Mesothelial cell of epicardium (in vitro differentiated cells): ENCODE measurements around the gene RAB33B. TPM values are rescaled to one million over a fixed set of nuclear protein-coding genes. Genes with fewer than 3 reads are reported as not detected.

Experiments used
- DNase-seq, 2 experiments: peaks; one replicate each; pipeline ENCODE4 v3.0.0; 2021; ENCODE audit warnings: low spot score in 2 of 2; ENCODE audit not compliant: unreplicated experiment in 2 of 2
- H3K27ac Mint-ChIP-seq: 2 replicates; pipeline ENCODE4 v1.8.0; 2021; ENCODE audit warnings: mixed read lengths
- H3K27me3 Mint-ChIP-seq: 2 replicates; pipeline ENCODE4 v1.8.0; 2021; ENCODE audit warnings: low read depth, mixed read lengths
- H3K36me3 Mint-ChIP-seq: 2 replicates; pipeline ENCODE4 v1.8.0; 2021; ENCODE audit warnings: mixed read lengths
- H3K4me1 Mint-ChIP-seq: 2 replicates; pipeline ENCODE4 v1.8.0; 2021; ENCODE audit warnings: mixed read lengths
- H3K4me3 Mint-ChIP-seq: 2 replicates; pipeline ENCODE4 v1.8.0; 2021; ENCODE audit warnings: mild to moderate bottlenecking, moderate library complexity, mixed read lengths
- H3K9me3 Mint-ChIP-seq: 2 replicates; pipeline ENCODE4 v1.8.0; 2021; ENCODE audit warnings: mixed read lengths
- CTCF ChIP-seq: fragments of 200-600 bp; sonication (generic); IDR thresholded peaks from one replicate; pipeline ENCODE4 v1.5.0; 2021; ENCODE audit warnings: antibody characterized with exemption; ENCODE audit not compliant: unreplicated experiment
- total RNA-seq: library from RNA; stranded (reverse); gene quantifications from 3 replicates; pipeline ENCODE4 v1.2.1, GENCODE V29; 2021

The RAB33B gene
- total RNA-seq, 1 donor from 2014 or later: 9.8 TPM

GRCh38 chr4:139472852-139473251, 18.9 kb downstream of the RAB33B start:
- no peak for DNase-seq
- no peak overlapping the region for H3K4me3 Mint-ChIP-seq
- H3K27me3 Mint-ChIP-seq: no peaks in the 10 kb centered on the region
- H3K9me3 Mint-ChIP-seq: peaks cover 46% of the 10 kb centered on the region
- no peak overlapping the region for H3K27ac Mint-ChIP-seq
- no peaks in the 10 kb centered on the region for H3K4me1 Mint-ChIP-seq
- peaks cover 50% of the 10 kb centered on the region for H3K36me3 Mint-ChIP-seq
- TF ChIP-seq CTCF: no peak

DNA sequence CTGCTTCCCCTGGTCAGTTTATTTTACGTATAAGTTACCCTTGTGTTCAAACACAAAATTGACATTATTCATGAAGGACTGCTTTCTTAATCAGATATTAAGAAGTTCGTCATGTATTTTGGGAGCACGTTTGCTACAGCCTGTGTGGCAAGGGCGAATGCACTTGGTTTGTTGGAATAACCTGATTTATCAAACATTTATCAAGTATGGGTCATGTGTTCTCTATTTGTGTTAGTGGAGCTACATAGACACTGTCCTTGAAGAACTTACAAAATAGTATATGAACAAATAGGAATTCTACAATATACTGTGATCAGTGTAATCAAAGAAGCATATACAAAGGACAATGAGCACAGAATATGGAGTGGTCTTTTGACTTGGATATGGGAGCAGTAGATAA, 22.4 kb downstream of the RAB33B start:
- H3K4me1 Mint-ChIP-seq: no peaks in the 10 kb centered on the region
- no peak for TF ChIP-seq CTCF
- peaks cover 20% of the 10 kb centered on the region for H3K36me3 Mint-ChIP-seq
- no peaks in the 10 kb centered on the region for H3K27me3 Mint-ChIP-seq
- no peak overlapping the region for H3K4me3 Mint-ChIP-seq
- DNase-seq: no peak
- H3K9me3 Mint-ChIP-seq: peaks cover 13% of the 10 kb centered on the region
- H3K27ac Mint-ChIP-seq: no peak overlapping the region

- Mint-ChIP-seq H3K27ac (no peak overlapping the region), H3K4me3 (no peak overlapping the region), H3K4me1 (no peaks in the 10 kb centered on the region)
These were observed 27.5 kb downstream of the RAB33B start for GRCh38 chr4:139481465-139481864.

GRCh38 chr4:139483000-139483399, 29.1 kb downstream of the RAB33B start:
- Mint-ChIP-seq H3K36me3 (no peaks in the 10 kb centered on the region), H3K27ac (no peak overlapping the region), H3K4me3 (no peak overlapping the region), H3K27me3 (no peaks in the 10 kb centered on the region), H3K9me3 (no peaks in the 10 kb centered on the region), H3K4me1 (no peaks in the 10 kb centered on the region)
- TF ChIP-seq CTCF: no peak
- DNase-seq: no peak

More at GRCh38 chr4:139481465-139481864, 27.5 kb downstream of the RAB33B start:
- H3K36me3 Mint-ChIP-seq: no peaks in the 10 kb centered on the region
- no peak for TF ChIP-seq CTCF
- no peaks in the 10 kb centered on the region for H3K9me3 Mint-ChIP-seq
- no peak for DNase-seq
- H3K27me3 Mint-ChIP-seq: no peaks in the 10 kb centered on the region

DNA sequence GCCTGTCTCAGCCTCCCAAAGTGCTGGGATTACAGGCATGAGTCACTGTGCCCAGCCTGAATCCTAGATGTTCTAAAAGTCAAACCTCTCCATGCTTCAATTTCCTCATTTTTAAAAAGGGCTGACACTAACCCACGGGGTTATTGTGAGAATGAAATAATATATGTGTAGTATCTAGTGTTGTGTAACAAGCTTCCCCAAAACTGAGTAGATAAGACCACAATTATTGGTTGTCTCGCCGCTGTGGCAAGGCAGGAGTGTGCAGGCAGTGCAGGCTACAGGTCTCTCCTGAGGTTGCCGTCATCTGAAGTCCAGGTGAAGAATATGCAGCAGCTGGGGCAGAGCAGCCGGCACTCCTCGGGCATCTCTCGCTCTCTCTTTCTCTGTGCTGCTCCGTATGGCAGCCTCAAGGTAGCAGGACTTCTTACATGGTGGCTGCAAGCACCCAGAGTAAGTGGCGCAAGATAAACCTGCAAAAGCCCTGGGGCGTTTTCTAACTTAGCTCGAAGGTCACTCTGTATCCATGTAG, 30.9 kb downstream of the RAB33B start:
- H3K27me3 Mint-ChIP-seq: no peaks in the 10 kb centered on the region
- no peak overlapping the region for H3K27ac Mint-ChIP-seq
- no peaks in the 10 kb centered on the region for H3K4me1 Mint-ChIP-seq
- H3K4me3 Mint-ChIP-seq: no peak overlapping the region
- no peak for TF ChIP-seq CTCF
- DNase-seq: no peak
- no peaks in the 10 kb centered on the region for H3K9me3 Mint-ChIP-seq
- H3K36me3 Mint-ChIP-seq: no peaks in the 10 kb centered on the region

DNA sequence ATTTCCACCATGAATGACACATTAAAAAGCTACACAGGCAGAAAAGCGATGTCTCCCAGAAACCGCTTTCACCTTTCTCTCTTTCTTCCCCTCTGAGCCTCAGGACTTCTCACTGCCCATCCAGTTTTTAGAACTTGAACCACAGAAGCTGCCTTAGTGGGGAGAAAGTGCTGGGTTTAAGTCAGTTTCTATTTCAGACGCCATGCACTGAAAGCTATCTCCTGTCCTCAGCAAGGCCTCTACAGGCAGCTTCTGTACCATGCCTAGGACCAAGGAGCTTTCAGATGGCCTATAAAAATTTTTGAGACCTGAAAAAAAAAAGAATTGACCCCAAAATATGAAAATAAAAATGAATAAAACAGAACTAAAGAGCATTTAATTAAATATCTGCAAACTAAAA, 34.5 kb downstream of the RAB33B start:
- no peak overlapping the region for H3K4me3 Mint-ChIP-seq
- H3K27me3 Mint-ChIP-seq: no peaks in the 10 kb centered on the region
- no peak overlapping the region for H3K27ac Mint-ChIP-seq
- no peak for DNase-seq
- H3K9me3 Mint-ChIP-seq: no peaks in the 10 kb centered on the region
- TF ChIP-seq CTCF: no peak
- no peaks in the 10 kb centered on the region for H3K4me1 Mint-ChIP-seq
- H3K36me3 Mint-ChIP-seq: no peaks in the 10 kb centered on the region
